Thyroid gland (tissue), 4 donors: ENCODE data around the gene LARGE1.

ENCODE experiments used
- CTCF ChIP-seq, 6 experiments: fragments of 200-600 bp in 3 of 6; fragments of 450-650 bp in 3 of 6; sonication (generic) in 3 of 6; IDR thresholded peaks; one replicate each; pipeline ENCODE4 v1.5.1; 2016 to 2019; ENCODE audit warnings: antibody characterized with exemption in 6 of 6, mild to moderate bottlenecking in 2 of 6, inconsistent platforms in 1 of 6, moderate library complexity in 1 of 6
- POLR2A ChIP-seq, 2 donors: fragments of 450-650 bp; IDR thresholded peaks; one replicate each; pipeline ENCODE4 v1.6.1; 2017; ENCODE audit warnings: antibody characterized with exemption in 2 of 2, mild to moderate bottlenecking in 2 of 2, moderate library complexity in 1 of 2

- TF ChIP-seq CTCF (IDR thresholded peaks at IDR 0.05) (no peak), POLR2A (IDR thresholded peaks at IDR 0.05) (no peak)
These were observed 355.6 kb downstream of the LARGE1 start for GRCh38 chr22:33564683-33565082.
